Fibroblast of lung (primary cell): ENCODE measurements around the gene TMA7B.

Source experiments
- CTCF ChIP-seq, 2 donors: IDR thresholded peaks in 1 of 2; conservative IDR thresholded peaks in 1 of 2; 1 replicate in 1 of 2; 2 replicates in 1 of 2; pipeline ENCODE4 v1.5.1; 2011 to 2012; ENCODE audit warnings: low read length in 2 of 2, control low read depth in 1 of 2, inconsistent platforms in 1 of 2, low read depth in 1 of 2, mild to moderate bottlenecking in 1 of 2
- EZH2 ChIP-seq: IDR thresholded peaks from 2 replicates; pipeline ENCODE4 v1.5.1; 2012; ENCODE audit warnings: low read length, control low read depth, mild to moderate bottlenecking; ENCODE audit errors: missing control alignments

GRCh38 chr22:40007853-40008710 is 47.9 kb downstream of the TMA7B start:
- no peak for TF ChIP-seq CTCF (conservative IDR thresholded peaks at IDR 0.05 in 1 of 2, IDR thresholded peaks at IDR 0.05 in 1 of 2; ENCODE audit: low read depth in 1 of 2, low read length in 2 of 2)
- no peak for TF ChIP-seq EZH2
